RWPE2 (cell line): ENCODE measurements around the gene GAS6.

Experiments
- ATAC-seq: fragments of 200-7000 bp; cut with Tn5 transposase; 3 replicates; pipeline ENCODE4 v1.9.1; 2021; ENCODE audit warnings: low read depth
- DNase-seq: peaks from one replicate; pipeline ENCODE4 v3.0.0-alpha.2; 2020; ENCODE audit warnings: low spot score
- H3K27ac ChIP-seq: fragments of 450-650 bp; 2 replicates; pipeline ENCODE4 v1.5.1; 2017; ENCODE audit warnings: mild to moderate bottlenecking; ENCODE audit not compliant: poor library complexity, severe bottlenecking
- H3K27me3 ChIP-seq: fragments of 250-450 bp; sonication (Bioruptor Pico); 2 replicates; pipeline ENCODE4 v1.5.1; 2021; ENCODE audit warnings: mild to moderate bottlenecking, moderate library complexity; ENCODE audit not compliant: insufficient read depth, poor library complexity, severe bottlenecking
- H3K36me3 ChIP-seq: fragments of 250-450 bp; sonication (Bioruptor Pico); 2 replicates; pipeline ENCODE4 v1.5.1; 2020; ENCODE audit warnings: low read depth, mild to moderate bottlenecking, moderate library complexity
- H3K4me1 ChIP-seq: fragments of 250-450 bp; sonication (Bioruptor Pico); 2 replicates; pipeline ENCODE4 v1.5.1; 2021; ENCODE audit warnings: mild to moderate bottlenecking, moderate library complexity; ENCODE audit not compliant: insufficient read depth, poor library complexity, severe bottlenecking
- H3K4me3 ChIP-seq: fragments of 250-450 bp; sonication (Bioruptor Pico); 2 replicates; pipeline ENCODE4 v1.5.1; 2021; ENCODE audit warnings: mild to moderate bottlenecking, moderate library complexity; ENCODE audit not compliant: severe bottlenecking
- H3K9me3 ChIP-seq: fragments of 250-450 bp; sonication (Bioruptor Pico); 2 replicates; pipeline ENCODE4 v1.5.1; 2021; ENCODE audit warnings: mild to moderate bottlenecking, moderate library complexity; ENCODE audit not compliant: severe bottlenecking
- CTCF ChIP-seq: fragments of 450-650 bp; IDR thresholded peaks from one replicate; pipeline ENCODE4 v1.5.1; 2017; ENCODE audit warnings: mild to moderate bottlenecking, moderate library complexity; ENCODE audit not compliant: poor library complexity, severe bottlenecking

GAS6 gene

GRCh38 chr13:113905942-113906341 lies 42.1 kb upstream of the GAS6 start:
- Histone ChIP-seq H3K27ac (peak overlapping the region; percentile 97), H3K4me3 (no peak overlapping the region), H3K9me3 (peaks cover 4% of the 10 kb centered on the region), H3K4me1 (peaks cover 25% of the 10 kb centered on the region), H3K27me3 (no peaks in the 10 kb centered on the region), H3K36me3 (no peaks in the 10 kb centered on the region)
- DNase-seq (no peak), ATAC-seq (no peak)
- no peak for TF ChIP-seq CTCF

DNA sequence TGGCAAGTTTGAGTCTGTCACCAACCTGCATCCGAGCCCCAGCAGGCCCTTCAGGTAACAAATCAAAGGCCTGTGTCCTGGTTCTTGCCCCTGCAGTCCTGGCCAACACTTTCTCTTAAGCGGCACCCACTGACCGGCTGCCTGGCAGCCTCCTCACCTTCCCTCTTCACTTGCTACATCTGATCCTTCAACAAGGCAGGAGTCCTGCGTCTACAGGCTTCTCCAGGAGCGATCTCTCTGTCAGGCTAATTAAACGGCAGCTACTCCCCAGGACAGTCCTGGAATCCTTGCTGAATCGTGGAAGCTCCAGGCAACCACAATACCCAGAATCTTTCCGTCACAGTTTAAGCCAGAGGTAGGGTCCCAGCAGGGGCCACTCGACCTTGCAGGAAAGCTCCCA lies 41.1 kb upstream of the GAS6 start:
- TF ChIP-seq CTCF: no peak
- H3K9me3 ChIP-seq: no peaks in the 10 kb centered on the region
- no peaks in the 10 kb centered on the region for H3K36me3 ChIP-seq
- peaks cover 25% of the 10 kb centered on the region for H3K4me1 ChIP-seq
- DNase-seq: no peak
- ATAC-seq: no peak
- H3K27me3 ChIP-seq: no peaks in the 10 kb centered on the region
- H3K4me3 ChIP-seq: no peak overlapping the region
- peak overlapping the region; percentile 97 for H3K27ac ChIP-seq

- Histone ChIP-seq H3K9me3 (no peaks in the 10 kb centered on the region), H3K4me3 (no peak overlapping the region), H3K4me1 (peaks cover 23% of the 10 kb centered on the region), H3K36me3 (no peaks in the 10 kb centered on the region), H3K27ac (peak overlapping the region; percentile 97), H3K27me3 (no peaks in the 10 kb centered on the region)
- TF ChIP-seq CTCF: peak; percentile 11
- no peak for ATAC-seq
- no peak for DNase-seq
These were observed 40.5 kb upstream of the GAS6 start for GRCh38 chr13:113904411-113904810.

DNA sequence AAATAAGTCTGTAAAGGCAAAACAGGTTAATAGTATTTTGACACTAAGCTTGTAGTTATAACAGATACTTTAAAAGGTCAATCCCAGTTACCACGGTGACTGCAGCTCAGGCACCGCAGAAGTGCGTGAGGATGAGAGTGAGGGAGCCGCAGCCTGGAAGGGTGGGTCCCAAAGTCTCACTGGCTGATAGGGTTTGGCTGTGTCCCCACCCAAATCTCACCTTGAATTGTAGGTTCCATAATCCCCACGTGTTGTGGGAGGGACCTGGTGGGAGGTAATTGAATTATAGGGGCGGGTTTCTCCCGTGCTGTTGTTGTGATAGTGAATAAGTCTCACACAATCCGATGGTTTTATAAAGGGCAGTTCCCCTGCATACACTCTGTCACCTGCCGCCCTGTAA lies 40.0 kb upstream of the GAS6 start:
- H3K27ac ChIP-seq: peak overlapping the region; percentile 97
- ATAC-seq (no peak), DNase-seq (no peak)

More for the DNA sequence above, 40.0 kb upstream of the GAS6 start:
- H3K4me3 ChIP-seq: no peak overlapping the region
- H3K9me3 ChIP-seq: no peaks in the 10 kb centered on the region
- no peak for TF ChIP-seq CTCF
- H3K27me3 ChIP-seq: no peaks in the 10 kb centered on the region
- H3K4me1 ChIP-seq: peaks cover 18% of the 10 kb centered on the region
- no peaks in the 10 kb centered on the region for H3K36me3 ChIP-seq
